ENCODE measurements around the gene PDE4C. TPM values are rescaled to one million over a fixed set of nuclear protein-coding genes. Genes with fewer than 3 reads are reported as not detected.

The PDE4C gene
- total RNA-seq, 2 experiments from 2014 or later, result 1.4 TPM; not detected in 1

DNA sequence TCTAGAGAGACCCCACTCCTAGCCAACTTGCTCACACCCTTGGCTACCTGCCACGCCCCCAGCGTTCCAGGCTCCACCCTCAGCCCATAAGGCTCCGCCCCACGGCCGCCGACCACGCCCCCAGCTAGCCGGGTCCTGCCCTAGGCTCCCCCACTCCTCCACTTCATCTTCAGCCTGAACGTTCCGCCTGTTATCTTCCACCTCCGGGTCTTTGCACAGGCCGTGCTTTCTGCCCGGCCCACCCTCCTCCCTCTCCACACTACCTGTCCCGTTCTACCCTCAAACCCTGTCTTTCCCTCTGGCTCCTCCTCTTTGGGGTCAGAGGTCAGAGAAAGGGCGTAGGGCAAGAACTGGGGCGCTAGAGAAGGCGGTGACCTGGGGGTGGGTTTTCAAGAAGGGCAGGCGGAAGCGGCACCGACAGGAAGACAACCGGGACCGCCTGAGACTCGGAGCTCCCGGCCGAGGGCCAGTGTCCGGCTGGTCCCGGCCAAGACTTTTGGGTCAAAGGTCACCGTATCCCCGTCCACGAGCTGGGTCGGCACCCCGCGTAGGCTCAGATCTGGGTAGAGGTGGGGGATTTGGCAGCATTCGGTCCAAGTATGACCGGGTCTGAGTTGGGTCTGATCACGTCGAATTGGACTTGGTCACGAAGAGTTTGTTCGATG, 2.2 kb downstream of the PDE4C start:
- H3K79me2 ChIP-seq (ENCODE audit: insufficient read depth, low read depth, low read length), result no peaks in the 10 kb centered on the region
- intact Hi-C loops (cut with micrococcal nuclease; ENCODE audit: unreplicated experiment), result no loop called here
- H3K4me1 ChIP-seq (ENCODE audit: insufficient read depth, low read length, poor library complexity, severe bottlenecking), result peaks cover 44% of the 10 kb centered on the region
- CTCF ChIA-PET (ENCODE audit: unreplicated experiment), result interaction anchor here (1.0 kb wide), 1 partner anchor 30 kb away, joined by 5 read pairs; no protein-coding TSS in a partner anchor
- no peaks in the 10 kb centered on the region for H3K9me2 ChIP-seq (ENCODE audit: insufficient read depth, low read length)
- peak overlapping the region; percentile 86; the same call in 1 of the 2 replicates for H2AFZ ChIP-seq (ENCODE audit: low read length)
- no peaks in the 10 kb centered on the region for H3K9me3 ChIP-seq (ENCODE audit: low read length)
- H4K20me1 ChIP-seq (ENCODE audit: insufficient read depth, low read length), result no peaks in the 10 kb centered on the region
- peak; percentile 83 for DNase-seq (ENCODE audit: low spot score)
- peak overlapping the region; percentile 24 for H3K27ac ChIP-seq (ENCODE audit: low read depth, low read length, poor library complexity, severe bottlenecking)
- TF ChIP-seq, protein P1, sequence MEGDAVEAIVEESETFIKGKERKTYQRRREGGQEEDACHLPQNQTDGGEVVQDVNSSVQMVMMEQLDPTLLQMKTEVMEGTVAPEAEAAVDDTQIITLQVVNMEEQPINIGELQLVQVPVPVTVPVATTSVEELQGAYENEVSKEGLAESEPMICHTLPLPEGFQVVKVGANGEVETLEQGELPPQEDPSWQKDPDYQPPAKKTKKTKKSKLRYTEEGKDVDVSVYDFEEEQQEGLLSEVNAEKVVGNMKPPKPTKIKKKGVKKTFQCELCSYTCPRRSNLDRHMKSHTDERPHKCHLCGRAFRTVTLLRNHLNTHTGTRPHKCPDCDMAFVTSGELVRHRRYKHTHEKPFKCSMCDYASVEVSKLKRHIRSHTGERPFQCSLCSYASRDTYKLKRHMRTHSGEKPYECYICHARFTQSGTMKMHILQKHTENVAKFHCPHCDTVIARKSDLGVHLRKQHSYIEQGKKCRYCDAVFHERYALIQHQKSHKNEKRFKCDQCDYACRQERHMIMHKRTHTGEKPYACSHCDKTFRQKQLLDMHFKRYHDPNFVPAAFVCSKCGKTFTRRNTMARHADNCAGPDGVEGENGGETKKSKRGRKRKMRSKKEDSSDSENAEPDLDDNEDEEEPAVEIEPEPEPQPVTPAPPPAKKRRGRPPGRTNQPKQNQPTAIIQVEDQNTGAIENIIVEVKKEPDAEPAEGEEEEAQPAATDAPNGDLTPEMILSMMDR (conservative IDR thresholded peaks at IDR 0.05; ENCODE audit: low read length), result no peak
- no peak for TF ChIP-seq EZH2phosphoT487 (IDR thresholded peaks at IDR 0.05; ENCODE audit: borderline replicate concordance, low read depth, low read length)
- BruUV-seq (replicated peaks), result no TSS peak
- peak overlapping the region; percentile 66 for H3K4me3 ChIP-seq (ENCODE audit: low read depth, low read length, poor library complexity, severe bottlenecking)
- POLR2A ChIA-PET, result interaction anchor here (0.6 to 1.2 kb wide), 6 partner anchors 19 to 58 kb away, joined by 3 to 7 read pairs (median 4); partner anchors contain the start of gene JUND
- no peaks in the 10 kb centered on the region for H3K36me3 ChIP-seq (ENCODE audit: insufficient read depth, low read length)
- peak overlapping the region; percentile 75 for H3K4me2 ChIP-seq (ENCODE audit: low read length)

DNA sequence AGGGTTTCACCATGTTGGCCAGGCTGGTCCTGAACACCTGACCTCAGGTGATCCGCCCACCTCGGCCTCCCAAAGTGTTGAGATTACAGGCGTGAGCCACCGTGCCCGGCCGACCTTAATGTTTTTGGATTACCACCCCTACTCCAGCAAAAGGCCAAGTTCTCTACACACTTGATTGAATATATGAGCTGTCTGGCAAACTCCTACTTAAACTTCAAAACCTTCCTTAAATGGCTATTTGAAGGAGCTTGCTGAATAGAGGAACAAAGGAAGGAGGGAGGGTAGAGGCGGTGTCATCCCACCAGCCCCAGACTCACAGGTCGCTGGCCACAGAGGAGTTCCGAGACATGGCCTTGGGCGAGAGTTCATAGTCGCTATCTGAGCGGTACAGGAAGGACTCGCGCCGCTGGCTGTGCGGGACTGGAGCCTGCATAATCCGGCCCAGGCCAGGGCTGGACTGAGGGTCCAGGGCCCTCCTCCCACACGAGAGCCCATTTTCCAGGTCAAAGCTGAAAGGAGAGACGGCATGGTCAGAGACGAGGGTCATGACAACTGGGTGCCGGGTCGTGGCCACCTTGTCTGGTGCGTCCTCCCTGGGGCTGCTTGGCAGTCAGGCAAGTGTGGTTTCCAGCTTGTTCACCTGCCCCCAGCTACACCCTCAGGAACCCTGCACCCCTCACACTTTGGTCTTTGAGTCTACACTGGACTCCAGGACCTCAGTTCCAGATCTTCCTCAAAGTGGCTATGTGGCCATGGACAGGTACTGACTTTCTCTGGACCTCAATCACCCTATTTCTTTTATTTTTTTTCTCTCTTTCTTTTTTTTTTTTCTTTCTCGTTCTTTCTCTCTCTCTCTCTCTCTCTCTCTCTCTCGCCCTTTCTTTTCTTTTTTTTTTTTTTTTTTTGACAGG, 4.2 kb downstream of the PDE4C start:
- Histone ChIP-seq H3K36me3 (ENCODE audit: insufficient read depth, low read length) (no peaks in the 10 kb centered on the region), H3K27ac (ENCODE audit: low read depth, low read length, poor library complexity, severe bottlenecking) (no peak overlapping the region), H4K20me1 (ENCODE audit: insufficient read depth, low read length) (no peaks in the 10 kb centered on the region), H3K4me3 (ENCODE audit: low read depth, low read length, poor library complexity, severe bottlenecking) (no peak overlapping the region), H3K4me1 (ENCODE audit: insufficient read depth, low read length, poor library complexity, severe bottlenecking) (peaks cover 28% of the 10 kb centered on the region), H3K9me3 (ENCODE audit: low read length) (no peaks in the 10 kb centered on the region), H2AFZ (ENCODE audit: low read length) (no peak overlapping the region), H3K4me2 (ENCODE audit: low read length) (no peak overlapping the region), H3K79me2 (ENCODE audit: insufficient read depth, low read depth, low read length) (no peaks in the 10 kb centered on the region), H3K9me2 (ENCODE audit: insufficient read depth, low read length) (no peaks in the 10 kb centered on the region)
- intact Hi-C loops (cut with micrococcal nuclease; ENCODE audit: unreplicated experiment), result no loop called here
- no peak for DNase-seq (ENCODE audit: low spot score)
- ChIA-PET POLR2A (no interaction called here), CTCF (ENCODE audit: unreplicated experiment) (interaction anchor here (0.6 kb wide), 1 partner anchor 14 kb away, joined by 6 read pairs; no protein-coding TSS in a partner anchor)
- TF ChIP-seq EZH2phosphoT487 (IDR thresholded peaks at IDR 0.05; ENCODE audit: borderline replicate concordance, low read depth, low read length), result no peak
- TF ChIP-seq, protein P1 (conservative IDR thresholded peaks at IDR 0.05; ENCODE audit: low read length), result no peak
- no TSS peak for BruUV-seq (replicated peaks)
